Neural cell (in vitro differentiated cells): ENCODE data around the gene FLAD1. TPM values are rescaled to one million over a fixed set of nuclear protein-coding genes. Genes with fewer than 3 reads are reported as not detected.

Experiments used
- H2AFZ ChIP-seq: fragments of 200-600, 300-800 bp; sonication (generic), shearing (Covaris generic); 2 replicates; pipeline ENCODE4 v1.6.0; 2014; ENCODE audit warnings: low read depth, mild to moderate bottlenecking, antibody characterized with exemption, low read length, moderate library complexity
- H3F3A ChIP-seq: fragments of 200-600 bp; shearing (Covaris generic); 2 replicates; pipeline ENCODE4 v1.6.1; 2016; ENCODE audit warnings: mild to moderate bottlenecking, moderate library complexity, mixed read lengths, antibody characterized with exemption, low read length; ENCODE audit not compliant: insufficient read depth, poor library complexity, severe bottlenecking
- H3K27ac ChIP-seq: fragments of 200-600, 300-800 bp; sonication (generic), shearing (Covaris generic); 2 replicates; pipeline ENCODE4 v1.5.1; 2014; ENCODE audit warnings: mild to moderate bottlenecking, low read length, moderate library complexity
- H3K27me3 ChIP-seq: fragments of 300-800, 200-600 bp; sonication (generic), shearing (Covaris generic); 2 replicates; pipeline ENCODE4 v1.6.0; 2014; ENCODE audit warnings: mild to moderate bottlenecking, low read depth, low read length, moderate library complexity; ENCODE audit not compliant: insufficient read depth
- H3K36me3 ChIP-seq: fragments of 300-800, 200-600 bp; sonication (generic), shearing (Covaris generic); 2 replicates; pipeline ENCODE4 v1.5.1; 2014; ENCODE audit warnings: mild to moderate bottlenecking, antibody characterized with exemption, low read length, moderate library complexity; ENCODE audit not compliant: insufficient read depth
- H3K4me2 ChIP-seq: fragments of 300-800, 200-600 bp; sonication (generic), shearing (Covaris generic); 2 replicates; pipeline ENCODE4 v1.6.0; 2014; ENCODE audit warnings: mild to moderate bottlenecking, low read length
- H3K4me3 ChIP-seq: fragments of 300-800, 200-600 bp; sonication (generic), shearing (Covaris generic); 2 replicates; pipeline ENCODE4 v1.5.1; 2014; ENCODE audit warnings: mild to moderate bottlenecking, low read length, moderate library complexity
- H3K79me2 ChIP-seq: fragments of 200-600 bp; shearing (Covaris generic); replicated peaks from 2 replicates; pipeline ENCODE4 v1.6.0; 2014; ENCODE audit warnings: mild to moderate bottlenecking, low read length, moderate library complexity; ENCODE audit not compliant: insufficient read depth
- H3K9ac ChIP-seq: fragments of 300-800, 200-600 bp; sonication (generic), shearing (Covaris generic); 2 replicates; pipeline ENCODE4 v1.6.1; 2016; ENCODE audit warnings: mild to moderate bottlenecking, low read length, mixed read lengths
- H3K9me2 ChIP-seq: fragments of 200-600 bp; shearing (Covaris generic); 2 replicates; pipeline ENCODE4 v1.6.1; 2016; ENCODE audit warnings: mild to moderate bottlenecking, low read length, mixed read lengths; ENCODE audit not compliant: insufficient read depth
- H3K9me3 ChIP-seq: fragments of 200-600, 300-800 bp; sonication (generic), shearing (Covaris generic); 2 replicates; pipeline ENCODE4 v1.6.1; 2016; ENCODE audit warnings: mild to moderate bottlenecking, mixed run types, low read length, moderate library complexity, mixed read lengths
- H4K20me1 ChIP-seq: fragments of 200-600 bp; shearing (Covaris generic); 2 replicates; pipeline ENCODE4 v1.6.1; 2016; ENCODE audit warnings: mild to moderate bottlenecking, mixed run types; ENCODE audit not compliant: insufficient read depth
- CTCF ChIP-seq: fragments of 450-650 bp; IDR thresholded peaks from 2 replicates; pipeline ENCODE4 v1.5.1; 2014; ENCODE audit warnings: antibody characterized with exemption, mild to moderate bottlenecking, moderate library complexity; ENCODE audit not compliant: poor library complexity, severe bottlenecking
- EP300 ChIP-seq: fragments of 450-650 bp; conservative IDR thresholded peaks from 2 replicates; pipeline ENCODE4 v1.6.1; 2014; ENCODE audit warnings: antibody characterized with exemption, mild to moderate bottlenecking, moderate library complexity; ENCODE audit not compliant: poor library complexity, severe bottlenecking
- EZH2 ChIP-seq: fragments of 200-600, 300-800 bp; shearing (Covaris generic), sonication (generic); IDR thresholded peaks from 2 replicates; pipeline ENCODE4 v1.6.1; 2014; ENCODE audit warnings: antibody characterized with exemption, low read length, borderline replicate concordance, mild to moderate bottlenecking; ENCODE audit not compliant: insufficient read depth, poor library complexity, severe bottlenecking
- MXI1 ChIP-seq: fragments of 450-650 bp; conservative IDR thresholded peaks from 2 replicates; pipeline ENCODE4 v1.6.1; 2014; ENCODE audit warnings: antibody characterized with exemption, mild to moderate bottlenecking; ENCODE audit not compliant: poor library complexity, severe bottlenecking
- POLR2AphosphoS5 ChIP-seq: IDR thresholded peaks from 2 replicates; pipeline ENCODE4 v1.6.1; 2012
- RAD21 ChIP-seq: fragments of 450-650 bp; conservative IDR thresholded peaks from 2 replicates; pipeline ENCODE4 v1.6.1; 2014; ENCODE audit warnings: antibody characterized with exemption, mild to moderate bottlenecking, moderate library complexity
- REST ChIP-seq: IDR thresholded peaks from 2 replicates; pipeline ENCODE4 v1.6.1; 2012; ENCODE audit warnings: borderline replicate concordance
- SMC3 ChIP-seq: fragments of 450-650 bp; conservative IDR thresholded peaks from 2 replicates; pipeline ENCODE4 v1.6.1; 2014; ENCODE audit warnings: antibody characterized with exemption, mild to moderate bottlenecking, moderate library complexity; ENCODE audit not compliant: poor library complexity
- TAF1 ChIP-seq: IDR thresholded peaks from 2 replicates; pipeline ENCODE4 v1.6.1; 2012; ENCODE audit warnings: low read depth
- polyA plus RNA-seq: library from polyadenylated mRNA; depleted of rRNA; stranded (reverse); fragments of >200 nt; gene quantifications from 2 replicates; pipeline ENCODE4 v1.2.3, GENCODE V29; 2014

The FLAD1 gene
- polyA plus RNA-seq, 1 donor from 2014 or later, result 68.6 TPM

GRCh38 chr1:155034318-155035208, 51.4 kb downstream of the FLAD1 start:
- no peak overlapping the region for H3K27ac ChIP-seq
- H3K4me3 ChIP-seq, result no peak overlapping the region
- no peaks in the 10 kb centered on the region for H4K20me1 ChIP-seq
- H3K79me2 ChIP-seq, result no peaks in the 10 kb centered on the region
- TF ChIP-seq SMC3 (no peak), REST (no peak), MXI1 (no peak), RAD21 (no peak), CTCF (no peak), TAF1 (no peak), EP300 (no peak), EZH2 (no peak), POLR2AphosphoS5 (no peak)
- no peaks in the 10 kb centered on the region for H3K36me3 ChIP-seq
- H3K27me3 ChIP-seq, result no peaks in the 10 kb centered on the region
- no peaks in the 10 kb centered on the region for H3K9me2 ChIP-seq
- H2AFZ ChIP-seq, result no peak overlapping the region
- no peaks in the 10 kb centered on the region for H3K9me3 ChIP-seq
- H3K9ac ChIP-seq, result no peak overlapping the region
- H3K4me2 ChIP-seq, result no peak overlapping the region
- H3F3A ChIP-seq, result no peaks in the 10 kb centered on the region

DNA sequence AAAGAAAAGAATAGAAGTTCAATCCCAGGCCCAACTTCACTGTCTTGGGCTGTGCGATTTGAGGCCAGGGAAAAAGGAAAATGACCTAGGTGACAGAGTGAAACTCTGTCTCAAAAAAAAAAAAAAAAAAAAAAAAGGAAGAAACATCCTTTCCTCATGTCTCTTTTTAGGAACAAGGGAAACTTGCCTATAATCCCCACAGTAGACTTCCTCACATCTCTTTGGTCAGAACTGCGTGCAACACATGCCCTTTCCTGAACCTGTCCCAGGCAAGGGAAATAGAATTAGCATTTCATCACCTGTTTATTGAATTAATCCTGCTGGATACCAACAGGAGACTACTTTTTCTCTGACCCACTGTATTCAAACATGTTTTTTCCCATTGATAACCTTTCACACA, 52.8 kb downstream of the FLAD1 start:
- no peaks in the 10 kb centered on the region for H3K36me3 ChIP-seq
- TF ChIP-seq CTCF (no peak), POLR2AphosphoS5 (no peak), TAF1 (no peak), MXI1 (no peak), REST (no peak), RAD21 (no peak), SMC3 (no peak), EP300 (no peak), EZH2 (no peak)
- no peaks in the 10 kb centered on the region for H3K9me2 ChIP-seq
- H3K9me3 ChIP-seq, result no peaks in the 10 kb centered on the region
- no peaks in the 10 kb centered on the region for H3K79me2 ChIP-seq
- H3K27ac ChIP-seq, result no peak overlapping the region
- H3F3A ChIP-seq, result no peaks in the 10 kb centered on the region
- H4K20me1 ChIP-seq, result no peaks in the 10 kb centered on the region
- no peaks in the 10 kb centered on the region for H3K27me3 ChIP-seq
- no peak overlapping the region for H3K9ac ChIP-seq
- no peak overlapping the region for H2AFZ ChIP-seq
- no peak overlapping the region for H3K4me3 ChIP-seq
- H3K4me2 ChIP-seq, result no peak overlapping the region
